HG03565 (cell line): Measurements from ENCODE around the gene DPP6.

Experiments used
- ATAC-seq: cut with Tn5 transposase; IDR thresholded peaks from one replicate; pipeline ENCODE4 v1.9.1; 2021; ENCODE audit warnings: mild to moderate bottlenecking, moderate library complexity; ENCODE audit not compliant: unreplicated experiment

DPP6 gene

DNA sequence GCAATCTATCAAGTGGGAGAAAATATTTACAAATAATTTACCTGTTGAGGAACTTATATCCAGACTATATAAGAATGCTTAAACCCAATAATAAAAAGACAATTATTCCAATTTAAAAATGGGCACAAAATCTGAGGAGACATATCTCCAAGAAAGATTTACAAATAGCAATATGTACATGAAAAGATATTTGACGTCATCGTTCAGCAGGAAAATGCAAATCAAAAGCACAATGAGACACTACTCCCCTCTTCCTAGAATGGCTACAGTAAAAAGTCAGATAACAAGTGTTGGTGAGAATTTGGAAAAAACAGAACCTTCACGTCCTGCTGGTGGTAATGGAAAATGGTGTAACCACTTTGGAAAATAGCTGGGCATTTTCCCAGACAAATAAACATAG is 457.0 kb downstream of the DPP6 start:
- ATAC-seq = no peak

DNA sequence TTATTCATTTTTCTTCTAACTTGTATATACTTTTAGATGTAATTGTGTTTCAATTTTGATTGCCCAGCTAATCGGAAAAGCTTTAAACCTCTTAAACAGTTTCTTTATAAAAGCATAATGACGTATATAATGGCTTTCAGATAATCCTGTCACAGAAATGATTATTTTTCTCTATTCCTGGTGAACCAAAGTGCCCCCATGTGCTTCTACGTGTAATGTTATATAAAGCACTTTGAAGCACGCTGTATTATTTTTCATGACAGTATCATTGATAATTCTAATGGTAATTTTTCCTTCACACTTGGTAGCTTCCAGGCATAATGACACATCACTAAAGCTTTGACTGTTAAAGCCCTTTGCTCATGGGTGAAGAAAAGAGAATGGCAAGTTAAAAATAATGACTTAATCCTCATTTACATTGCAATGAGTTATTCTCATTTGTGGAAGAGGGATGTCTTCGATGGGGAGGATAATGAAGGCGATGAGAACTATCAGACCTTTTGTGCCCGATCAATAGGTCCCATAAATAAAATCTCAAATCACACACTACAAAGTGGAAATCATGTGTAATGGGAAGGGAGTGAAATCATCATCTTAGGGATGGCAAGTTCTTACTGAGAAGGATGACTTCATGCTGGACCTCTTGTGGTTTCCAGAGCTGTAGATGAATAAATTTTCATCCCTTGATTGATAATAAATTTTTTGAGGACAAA is 460.1 kb downstream of the DPP6 start:
- ATAC-seq = no peak

DNA sequence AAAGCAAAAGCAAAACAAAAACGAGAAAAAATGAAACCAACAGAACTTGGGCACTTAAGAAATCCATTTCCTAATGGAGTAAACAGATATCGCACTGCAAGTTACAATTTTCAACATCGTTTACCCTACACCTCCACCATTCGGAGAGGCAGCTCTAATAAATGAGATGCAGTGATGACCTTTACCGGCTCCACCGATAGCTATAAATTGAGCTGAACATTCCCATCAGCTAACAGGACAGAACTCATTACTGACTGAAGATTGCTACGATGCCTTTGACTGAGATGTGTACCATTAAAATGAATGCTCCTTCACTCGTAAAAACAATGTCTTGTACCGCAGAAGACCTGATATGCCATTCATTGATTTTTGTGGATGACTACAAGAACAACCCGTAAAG is 465.6 kb downstream of the DPP6 start:
- no peak for ATAC-seq

DNA sequence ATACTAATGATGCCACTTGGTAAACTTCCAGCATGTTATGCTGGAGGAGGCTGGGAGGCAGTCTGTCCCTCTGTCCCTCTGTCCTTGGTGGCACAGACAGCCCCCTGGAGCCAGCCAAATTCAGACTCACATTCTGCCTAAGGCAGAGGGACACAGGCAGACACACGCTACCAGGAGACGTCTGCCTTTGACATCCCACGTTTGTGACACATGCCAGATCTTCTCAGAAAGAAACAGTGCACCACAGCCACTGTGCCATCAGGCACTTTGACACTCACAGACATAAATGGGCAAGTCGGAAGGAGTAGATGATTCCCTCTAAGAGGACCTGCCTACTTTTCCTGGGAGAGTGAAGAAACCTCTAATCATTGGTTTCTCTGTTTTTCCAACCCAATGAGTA is 467.0 kb downstream of the DPP6 start:
- no peak for ATAC-seq

DNA sequence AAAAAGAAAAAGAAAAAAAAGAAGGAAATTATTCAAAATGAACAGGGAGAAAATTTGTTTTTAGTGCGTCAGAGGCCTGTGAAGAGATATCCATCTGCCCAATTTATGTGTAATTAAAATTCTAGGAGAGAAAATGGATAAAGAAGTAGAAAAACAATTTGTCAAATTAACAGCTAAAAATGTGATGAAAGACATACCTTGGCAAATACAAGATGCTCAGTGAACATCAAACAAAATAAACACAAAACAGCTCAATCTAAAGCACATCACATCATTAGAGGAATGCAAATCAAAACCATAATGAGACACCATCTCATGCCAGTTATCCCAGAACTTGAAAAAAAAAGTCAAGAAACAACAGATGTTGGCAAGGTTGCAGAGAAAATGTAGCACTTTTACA is 477.9 kb downstream of the DPP6 start:
- no peak for ATAC-seq

DNA sequence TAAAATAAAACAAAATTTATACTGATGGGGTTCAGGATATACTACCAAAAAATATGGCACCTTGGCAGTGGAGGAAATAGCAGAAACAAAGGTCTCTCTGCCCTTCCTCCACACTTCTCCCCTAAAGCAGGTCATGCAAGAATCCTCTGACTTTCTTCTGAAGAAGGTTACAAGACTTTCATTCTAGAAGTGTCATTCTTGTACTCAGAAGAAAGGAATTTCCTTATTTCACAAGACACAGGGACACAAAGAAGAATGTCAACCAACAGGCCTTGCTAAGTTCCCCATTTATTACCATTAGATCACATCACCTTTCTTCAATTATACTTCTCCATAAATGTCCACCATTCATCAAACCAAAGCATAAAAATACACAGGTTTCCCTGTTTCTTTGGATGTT is 480.6 kb downstream of the DPP6 start:
- no peak for ATAC-seq

DNA sequence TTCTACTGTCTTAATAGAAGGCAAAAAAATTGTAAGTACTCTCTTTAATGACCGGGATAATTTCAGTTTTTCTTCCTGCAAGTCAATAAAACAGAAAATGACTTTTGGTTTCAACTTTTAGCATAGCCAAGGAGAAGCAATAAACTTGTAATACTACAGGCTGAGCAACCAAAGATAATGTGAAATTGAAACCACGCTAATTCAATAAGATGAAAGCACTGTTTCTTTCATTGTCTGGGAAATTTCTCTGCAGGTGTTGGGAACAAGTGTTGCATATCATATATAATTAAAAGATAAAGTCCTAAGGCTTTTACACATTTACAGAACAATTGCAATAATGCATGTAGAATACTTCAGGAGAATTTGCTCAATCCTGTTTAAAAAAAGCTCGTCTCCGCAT is 488.4 kb downstream of the DPP6 start:
- ATAC-seq = no peak

DNA sequence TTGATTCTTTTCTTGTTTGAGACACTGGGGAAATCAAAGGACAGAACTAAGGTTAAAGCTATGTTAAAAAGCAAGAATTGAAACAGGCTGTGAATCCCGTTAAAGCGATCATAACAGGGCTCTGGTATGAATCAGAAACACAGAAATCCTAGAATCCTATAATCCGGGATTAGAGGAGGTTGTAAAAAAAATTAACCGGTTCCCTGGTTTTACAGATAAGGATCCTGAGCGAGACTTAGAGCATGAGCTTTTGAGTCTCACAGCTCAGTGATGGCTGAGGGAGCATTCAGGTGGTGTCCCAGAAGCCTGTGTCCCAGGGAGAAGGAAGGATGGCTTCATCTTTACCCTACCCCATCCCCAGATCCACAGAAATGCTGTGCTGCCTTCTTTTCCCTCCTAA is 489.4 kb downstream of the DPP6 start:
- ATAC-seq = no peak

DNA sequence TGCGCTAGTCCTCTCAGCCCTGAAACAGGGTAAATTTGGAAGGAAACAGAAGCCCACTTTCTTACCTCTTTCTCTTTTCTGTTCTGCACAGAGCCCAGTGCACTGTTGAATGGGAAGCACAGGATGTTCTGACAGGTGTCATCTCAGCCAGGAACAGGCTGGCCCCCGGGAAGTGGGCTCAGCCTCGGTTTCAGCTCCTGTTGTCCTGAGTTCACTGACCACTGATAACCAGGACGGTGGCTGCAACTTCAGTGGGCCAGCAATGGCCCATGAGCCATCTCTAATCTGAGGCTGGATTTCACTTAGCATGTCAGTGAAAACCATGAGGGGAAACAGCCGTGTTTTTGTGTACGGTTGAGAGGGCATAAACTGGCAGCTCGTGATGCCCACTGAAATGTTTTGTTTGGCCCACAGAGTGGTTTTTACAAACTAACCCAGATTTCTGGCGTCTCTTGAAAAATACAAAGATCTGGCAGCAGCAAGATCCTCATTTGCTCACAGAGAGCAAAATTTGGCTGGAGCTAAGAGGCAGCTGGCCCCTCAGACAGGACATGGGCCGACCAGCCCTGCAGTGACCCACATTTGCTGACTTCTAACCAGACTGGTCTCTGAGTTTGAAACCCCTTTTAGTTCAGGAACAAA is 494.9 kb downstream of the DPP6 start:
- no peak for ATAC-seq

DNA sequence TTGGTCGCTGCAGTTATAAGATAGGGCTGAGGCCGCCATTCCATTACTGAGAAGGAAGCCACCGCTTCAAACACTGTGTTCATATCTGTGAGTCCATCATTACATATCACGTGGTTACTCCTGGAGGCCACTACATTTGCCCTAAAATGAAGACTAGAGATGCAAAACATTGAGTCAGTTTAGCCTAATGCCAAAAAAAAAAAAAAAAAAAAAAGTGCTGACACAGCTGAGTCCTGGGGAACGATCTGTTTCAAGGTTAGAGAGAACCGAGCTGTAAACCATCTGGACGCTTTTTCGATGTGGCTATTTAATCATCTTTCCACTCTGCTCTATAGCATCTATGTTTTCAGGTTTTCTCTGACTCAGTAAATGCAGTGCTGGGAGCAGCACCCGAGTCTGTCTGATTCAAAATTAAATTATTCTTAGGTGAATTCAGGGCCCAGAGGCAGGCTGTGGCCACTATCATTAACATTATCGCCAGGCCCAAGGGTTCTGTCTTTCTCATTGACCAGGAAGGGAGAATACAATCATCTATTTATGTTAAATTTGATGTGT is 501.6 kb downstream of the DPP6 start:
- no peak for ATAC-seq

DNA sequence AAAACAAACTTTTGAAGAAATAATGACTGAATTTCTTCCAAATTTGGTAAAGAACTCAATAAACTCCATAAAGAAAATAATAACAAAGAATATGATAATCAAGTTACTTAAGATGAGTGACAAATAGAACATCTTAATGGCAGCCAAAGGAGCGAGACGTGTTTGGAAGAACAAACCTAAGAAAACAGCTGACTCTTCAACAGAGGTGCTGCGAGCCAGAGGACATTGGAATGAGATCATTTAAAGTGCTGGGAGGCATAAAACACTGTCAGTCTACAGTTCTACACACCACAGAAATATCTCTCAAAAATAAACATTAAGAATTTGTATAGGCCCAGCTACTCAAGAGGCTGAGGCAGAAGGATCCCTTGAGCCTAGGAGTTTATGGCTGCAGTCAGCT is 507.3 kb downstream of the DPP6 start:
- no peak for ATAC-seq

DNA sequence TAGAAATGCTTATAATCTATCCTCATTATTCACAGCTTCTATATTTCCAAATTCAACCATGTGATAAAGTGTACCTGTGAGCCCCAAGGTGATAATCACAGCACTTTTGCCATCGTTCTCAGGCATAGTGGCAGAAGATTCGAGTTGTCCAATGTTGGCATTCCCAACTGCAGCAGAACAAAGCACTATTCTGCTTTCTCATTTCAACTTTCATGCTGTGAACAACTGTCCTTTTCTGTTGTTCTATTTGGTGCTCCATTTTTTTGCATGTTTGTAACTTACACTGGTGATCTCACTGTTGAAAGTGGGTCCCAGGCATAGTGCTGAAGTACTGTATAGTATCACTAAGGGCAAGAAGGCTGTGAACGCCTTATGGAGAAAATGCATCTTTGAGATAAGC is 512.5 kb downstream of the DPP6 start:
- ATAC-seq = no peak

DNA sequence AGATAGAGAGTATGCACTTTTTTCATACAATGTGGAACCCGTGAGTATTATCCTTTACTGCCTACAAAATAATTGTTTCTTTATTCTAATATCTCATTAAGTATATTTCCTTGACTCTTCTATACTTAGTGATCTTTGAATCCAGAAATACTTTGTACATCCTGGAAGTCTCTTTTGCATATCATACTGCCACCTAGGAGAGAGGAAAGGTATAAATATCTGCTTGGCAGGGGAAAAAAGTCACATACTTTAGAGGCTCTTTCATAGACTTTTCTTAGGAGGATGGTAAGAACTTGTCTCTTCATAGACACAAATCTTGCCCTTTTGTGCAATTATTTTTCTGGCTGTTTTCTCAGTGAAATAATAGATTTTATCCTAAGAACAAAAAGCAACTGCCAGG is 514.7 kb downstream of the DPP6 start:
- ATAC-seq = no peak

DNA sequence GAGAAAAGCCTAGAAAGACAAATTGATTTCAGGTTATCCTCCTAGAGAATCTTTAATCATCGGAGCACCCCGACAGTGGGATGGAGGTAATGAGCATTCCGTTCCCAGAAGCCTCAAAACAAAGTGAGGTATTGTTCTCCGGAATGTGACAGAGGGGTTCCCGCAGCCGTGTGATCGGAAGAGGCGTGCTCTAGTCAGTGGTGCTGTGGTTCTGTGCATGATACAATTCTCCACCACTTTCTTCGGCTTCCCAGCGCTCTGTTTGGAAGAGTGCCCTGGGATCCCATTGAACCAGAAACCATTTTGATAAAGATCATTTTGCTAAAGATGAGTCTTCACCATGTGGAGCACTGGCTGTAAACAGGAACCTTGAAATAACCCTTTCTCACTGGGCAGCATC is 516.1 kb downstream of the DPP6 start:
- no peak for ATAC-seq

DNA sequence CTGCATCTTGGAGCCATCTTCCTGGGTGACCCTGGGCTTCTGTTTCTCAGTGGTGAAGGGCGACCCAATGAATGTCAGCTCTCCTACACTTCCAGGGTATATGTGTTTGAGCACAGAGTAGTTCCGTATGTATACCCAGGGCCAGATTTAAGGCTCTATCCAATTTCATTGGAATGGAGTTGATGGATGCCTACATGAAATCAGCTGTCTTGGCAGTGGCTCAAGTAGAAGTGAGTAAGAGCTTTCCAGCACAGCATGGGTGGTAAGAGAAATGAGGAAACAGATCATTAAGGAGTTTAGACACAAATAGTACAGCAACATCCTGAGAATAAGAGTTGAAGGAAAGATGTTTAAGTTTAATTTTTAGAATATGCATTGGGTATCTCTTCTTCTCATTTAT is 517.7 kb downstream of the DPP6 start:
- ATAC-seq = no peak

DNA sequence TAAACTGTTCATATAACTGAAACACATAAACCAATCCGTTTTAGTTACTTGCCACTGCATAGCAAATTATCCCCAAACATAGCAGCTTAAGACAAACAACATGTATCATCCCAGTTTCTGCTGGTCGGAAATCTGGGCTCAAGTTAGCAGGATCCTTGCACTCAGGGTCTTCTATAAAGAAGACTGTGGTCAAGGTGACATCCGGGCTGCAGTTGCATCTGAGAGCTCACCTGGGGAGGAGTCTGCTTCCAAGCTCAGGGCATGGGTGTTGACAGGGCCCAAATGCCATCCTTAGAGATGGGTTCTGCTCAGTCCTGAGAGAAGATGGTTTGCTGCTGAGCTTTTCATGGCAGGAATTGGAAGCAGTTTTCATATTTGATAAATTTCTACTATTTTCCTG is 519.6 kb downstream of the DPP6 start:
- no peak for ATAC-seq

DNA sequence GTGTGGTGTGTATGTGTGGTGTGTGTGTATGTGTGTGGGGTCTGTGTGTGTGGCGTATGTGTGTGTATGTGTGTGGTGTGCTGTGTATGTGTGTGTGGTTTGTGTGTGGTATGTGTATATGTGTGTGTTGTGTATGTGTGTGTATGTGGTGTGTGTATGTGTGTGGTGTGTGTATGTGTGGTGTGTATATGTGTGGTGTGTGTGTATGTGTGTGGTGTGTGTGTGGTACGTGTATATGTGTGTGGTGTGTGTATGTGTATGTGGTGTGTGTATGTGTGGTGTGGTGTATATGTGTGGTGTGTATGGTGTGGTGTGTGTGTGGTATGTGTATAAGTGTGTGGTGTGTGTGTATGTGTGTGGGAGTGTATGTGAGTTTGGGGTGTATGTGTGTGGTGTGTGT is 522.0 kb downstream of the DPP6 start:
- no peak for ATAC-seq

DNA sequence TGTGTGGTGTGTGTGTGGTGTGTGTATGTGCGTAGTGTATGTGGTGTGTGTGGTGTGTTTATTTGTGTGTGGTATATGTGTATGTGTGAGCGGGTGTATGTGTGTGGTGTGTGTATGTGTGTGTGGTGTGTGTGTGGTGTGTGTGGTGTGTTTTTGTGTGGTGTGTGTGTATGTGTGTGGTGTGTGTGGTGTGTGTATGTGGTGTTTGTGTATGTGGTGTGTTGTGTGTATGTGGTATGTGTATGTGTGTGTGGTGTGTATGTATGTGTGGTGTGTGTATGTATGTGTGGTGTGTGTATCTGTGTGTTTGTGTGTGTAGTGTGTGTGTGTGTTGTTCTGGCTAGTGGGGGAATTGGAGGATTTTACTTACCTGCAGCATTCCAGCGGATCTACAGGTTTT is 523.3 kb downstream of the DPP6 start:
- no peak for ATAC-seq

DNA sequence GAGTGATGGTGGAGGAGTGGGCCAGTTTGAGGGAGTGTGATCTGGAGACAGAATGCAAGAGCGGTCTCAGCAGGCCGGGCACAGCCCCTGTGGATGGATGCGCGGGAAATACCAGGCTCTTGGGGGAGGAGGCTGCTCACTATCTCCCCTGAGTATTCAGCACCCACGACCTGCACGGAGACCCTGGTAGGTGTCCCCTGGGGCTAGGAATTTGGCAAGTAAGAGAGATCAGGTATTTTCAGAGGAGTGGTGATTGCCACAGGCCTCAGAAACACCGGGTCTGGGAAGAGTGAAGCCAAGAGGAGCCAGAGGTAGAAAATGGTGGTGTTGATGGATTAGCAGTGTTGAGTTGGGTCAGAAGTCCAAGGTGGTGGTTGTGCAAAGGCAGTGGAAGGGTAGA is 524.4 kb downstream of the DPP6 start:
- ATAC-seq = no peak

DNA sequence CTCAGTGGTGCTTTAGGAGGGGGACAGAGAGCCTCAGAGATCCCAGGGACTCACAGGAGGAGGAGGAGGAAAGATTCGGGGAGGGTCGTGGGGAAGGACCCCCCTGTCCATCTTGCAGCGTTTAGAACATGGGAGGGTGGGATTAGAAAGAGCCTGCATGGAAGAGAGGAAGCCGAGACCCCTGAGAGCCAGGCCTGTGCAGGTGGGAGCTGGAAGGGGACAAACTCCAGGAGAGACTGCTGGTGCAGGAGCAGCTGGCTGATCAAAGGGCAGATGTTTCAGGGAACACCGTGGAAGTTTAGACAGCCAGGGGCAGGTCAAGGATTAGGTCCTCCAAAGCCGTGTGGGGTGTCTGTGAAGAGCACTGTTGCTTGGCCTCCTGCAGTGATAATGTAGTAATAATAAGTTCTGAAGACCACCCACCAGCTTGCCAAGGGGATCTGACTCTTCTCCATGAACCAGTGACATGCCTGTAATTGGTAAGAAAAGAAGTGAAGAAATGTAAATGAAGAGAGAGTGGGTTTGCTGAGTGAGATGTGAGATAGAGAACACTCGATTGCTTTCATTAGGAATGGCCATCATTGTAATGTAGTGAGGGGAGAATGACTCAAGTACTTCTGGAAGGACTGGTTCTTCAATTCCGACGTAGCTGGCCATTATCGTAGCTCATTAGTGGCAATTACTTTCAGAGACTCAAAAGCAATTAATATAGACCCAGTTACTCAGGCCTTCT is 525.1 kb downstream of the DPP6 start:
- no peak for ATAC-seq

DNA sequence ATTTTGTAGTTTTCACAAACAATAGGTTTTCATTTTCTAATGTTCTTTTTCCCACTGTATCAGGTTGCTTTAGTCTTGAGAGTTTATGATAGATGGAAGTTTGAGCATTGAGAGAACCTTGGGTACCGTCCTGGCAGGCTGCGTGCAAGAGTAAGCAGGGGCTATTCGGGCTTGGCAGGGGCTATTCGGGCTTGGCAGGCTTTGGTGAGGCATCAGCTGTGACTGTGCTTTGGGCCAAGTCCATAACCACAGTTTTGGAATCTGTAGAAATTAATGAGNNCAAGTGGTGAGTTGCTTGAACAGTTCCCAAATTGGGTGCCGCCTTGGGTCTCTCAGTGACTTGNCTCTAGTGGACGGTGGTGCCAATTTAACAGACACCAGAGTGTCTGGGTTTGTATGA is 526.1 kb downstream of the DPP6 start:
- ATAC-seq = no peak

DNA sequence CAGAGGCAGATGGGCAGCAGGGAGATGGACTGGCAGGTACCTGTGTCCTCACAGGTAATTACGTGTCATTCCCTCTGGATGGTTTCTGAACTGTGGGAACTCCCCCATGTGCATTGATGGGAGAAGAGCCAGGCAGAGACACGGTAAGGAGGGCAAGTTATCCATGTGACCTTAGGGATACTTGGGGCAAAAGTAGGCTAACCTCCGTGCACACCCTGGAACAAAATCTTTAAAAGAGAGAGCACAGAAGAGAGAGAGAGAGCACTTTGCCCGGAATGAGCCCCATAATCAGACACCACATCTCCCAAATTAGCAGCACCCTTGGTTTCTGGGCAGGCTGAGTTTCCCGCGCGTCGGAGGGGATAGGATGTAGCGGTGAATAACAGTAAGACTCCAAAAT is 527.5 kb downstream of the DPP6 start:
- ATAC-seq = no peak
